Measurements from ENCODE around the gene ASIC1. TPM values are rescaled to one million over a fixed set of nuclear protein-coding genes. Genes with fewer than 3 reads are reported as not detected.
A peak's percentile ranks its signal among the peaks of the same experiment; 100 is the strongest.

Gene ASIC1
- total RNA-seq, 2 donors from 2014 or later, result 4.2 to 5.2 TPM

GRCh38 chr12:50039151-50039835 is 18.1 kb upstream of the ASIC1 start:
- peak overlapping the region; percentile 23 for H3K27ac Mint-ChIP-seq
- Histone ChIP-seq H3K27ac (ENCODE audit: low read depth, low read length) (no peak overlapping the region), H3K4me1 (ENCODE audit: control insufficient read depth, insufficient read depth, low read length) (no peaks in the 10 kb centered on the region), H3K9me3 (ENCODE audit: control insufficient read depth, low read length) (no peaks in the 10 kb centered on the region), H3K4me3 (ENCODE audit: low read length) (no peak overlapping the region), H3K27me3 (ENCODE audit: control insufficient read depth, insufficient read depth, low read length, poor library complexity, severe bottlenecking) (peaks cover 12% of the 10 kb centered on the region), H3K9ac (ENCODE audit: extremely low read depth, low read length, poor library complexity, severe bottlenecking) (no peak overlapping the region), H3K36me3 (ENCODE audit: control insufficient read depth, insufficient read depth, low read length) (no peaks in the 10 kb centered on the region)
- DNase-seq, result peak; percentile 100
- no peaks in the 10 kb centered on the region for H3K36me3 Mint-ChIP-seq (ENCODE audit: low read depth)
- WGBS, 2 experiments (ENCODE audit: insufficient coverage in 1 of 2, insufficient read length in 1 of 2), result 23 to 35% methylated on average over 7 to 9 of the region's 9 CpGs
- H3K9me3 Mint-ChIP-seq, result no peaks in the 10 kb centered on the region
- H3K4me3 Mint-ChIP-seq, result no peak overlapping the region
- H3K27me3 Mint-ChIP-seq (ENCODE audit: insufficient read depth), result peaks cover 33% of the 10 kb centered on the region
- peaks cover 7% of the 10 kb centered on the region for H3K4me1 Mint-ChIP-seq
- TF ChIP-seq CTCF (conservative IDR thresholded peaks at IDR 0.05), result peak; percentile 99

GRCh38 chr12:50040657-50041056 is 16.7 kb upstream of the ASIC1 start:
- no peak overlapping the region for H3K27ac Mint-ChIP-seq
- H3K4me3 Mint-ChIP-seq, result no peak overlapping the region
- no peaks in the 10 kb centered on the region for H3K9me3 Mint-ChIP-seq
- Histone ChIP-seq H3K9ac (ENCODE audit: extremely low read depth, low read length, poor library complexity, severe bottlenecking) (no peak overlapping the region), H3K4me1 (ENCODE audit: control insufficient read depth, insufficient read depth, low read length) (no peaks in the 10 kb centered on the region), H3K4me3 (ENCODE audit: low read length) (no peak overlapping the region), H3K27me3 (ENCODE audit: control insufficient read depth, insufficient read depth, low read length, poor library complexity, severe bottlenecking) (peaks cover 12% of the 10 kb centered on the region), H3K36me3 (ENCODE audit: control insufficient read depth, insufficient read depth, low read length) (no peaks in the 10 kb centered on the region), H3K27ac (ENCODE audit: low read depth, low read length) (no peak overlapping the region), H3K9me3 (ENCODE audit: control insufficient read depth, low read length) (no peaks in the 10 kb centered on the region)
- DNase-seq, result peak; percentile 52
- H3K27me3 Mint-ChIP-seq (ENCODE audit: insufficient read depth), result peaks cover 39% of the 10 kb centered on the region
- TF ChIP-seq CTCF (conservative IDR thresholded peaks at IDR 0.05), result no peak
- no peaks in the 10 kb centered on the region for H3K36me3 Mint-ChIP-seq (ENCODE audit: low read depth)
- 77 to 83% methylated on average over 3 to 4 of the region's 4 CpGs for WGBS, 2 experiments (ENCODE audit: insufficient coverage in 1 of 2, insufficient read length in 1 of 2)
- peaks cover 7% of the 10 kb centered on the region for H3K4me1 Mint-ChIP-seq

GRCh38 chr12:50041062-50041860 is 16.1 kb upstream of the ASIC1 start:
- Mint-ChIP-seq H3K27me3 (ENCODE audit: insufficient read depth) (peaks cover 36% of the 10 kb centered on the region), H3K9me3 (no peaks in the 10 kb centered on the region), H3K36me3 (ENCODE audit: low read depth) (no peaks in the 10 kb centered on the region), H3K4me3 (no peak overlapping the region), H3K4me1 (peaks cover 7% of the 10 kb centered on the region), H3K27ac (no peak overlapping the region)
- Histone ChIP-seq H3K4me3 (ENCODE audit: low read length) (no peak overlapping the region), H3K27me3 (ENCODE audit: control insufficient read depth, insufficient read depth, low read length, poor library complexity, severe bottlenecking) (peaks cover 6% of the 10 kb centered on the region), H3K4me1 (ENCODE audit: control insufficient read depth, insufficient read depth, low read length) (no peaks in the 10 kb centered on the region), H3K9me3 (ENCODE audit: control insufficient read depth, low read length) (no peaks in the 10 kb centered on the region), H3K36me3 (ENCODE audit: control insufficient read depth, insufficient read depth, low read length) (no peaks in the 10 kb centered on the region), H3K9ac (ENCODE audit: extremely low read depth, low read length, poor library complexity, severe bottlenecking) (no peak overlapping the region), H3K27ac (ENCODE audit: low read depth, low read length) (no peak overlapping the region)
- peak; percentile 48 for DNase-seq
- TF ChIP-seq CTCF (conservative IDR thresholded peaks at IDR 0.05), result no peak
- WGBS, 2 experiments (ENCODE audit: insufficient coverage in 1 of 2, insufficient read length in 1 of 2), result 83 to 89% methylated on average over 13 to 15 of the region's 15 CpGs
